Esophagus squamous epithelium (tissue), 5 donors: ENCODE data around the gene LPP. TPM values are rescaled to one million over a fixed set of nuclear protein-coding genes. Genes with fewer than 3 reads are reported as not detected.

Source experiments
- DNase-seq: peaks from one replicate; lab custom pipeline; 2025; lab: John Stamatoyannopoulos, UW
- H3K27ac ChIP-seq, 4 donors: fragments of 200-600 bp; sonication (generic); one replicate each; pipeline ENCODE4 v1.5.1; 2016 to 2019; ENCODE audit warnings: mild to moderate bottlenecking in 1 of 4
- H3K27me3 ChIP-seq, 4 donors: fragments of 200-600 bp; sonication (generic); 1 replicate in 3 of 4; 2 replicates in 1 of 4; pipeline versions ENCODE4 v1.5.1 to v1.6.0; 2017 to 2021; ENCODE audit warnings: antibody characterized with exemption in 1 of 4
- H3K36me3 ChIP-seq, 3 donors: fragments of 200-600 bp; sonication (generic); one replicate each; pipeline ENCODE4 v1.5.1; 2016 to 2019
- H3K4me1 ChIP-seq, 3 donors: fragments of 200-600 bp; sonication (generic); one replicate each; pipeline ENCODE4 v1.5.1; 2017 to 2019
- H3K4me3 ChIP-seq, 4 donors: fragments of 200-600 bp; sonication (generic); 1 replicate in 3 of 4; 2 replicates in 1 of 4; pipeline ENCODE4 v1.5.1; 2016 to 2019; ENCODE audit warnings: mild to moderate bottlenecking in 2 of 4, moderate library complexity in 1 of 4
- H3K9me3 ChIP-seq, 3 donors: fragments of 200-600 bp; sonication (generic); one replicate each; pipeline ENCODE4 v1.5.1; 2016 to 2019
- CTCF ChIP-seq, 6 experiments: fragments of 450-650 bp in 4 of 6; fragments of 200-600 bp in 2 of 6; sonication (generic) in 2 of 6; IDR thresholded peaks; one replicate each; pipeline ENCODE4 v1.5.1; 2016 to 2019; ENCODE audit warnings: antibody characterized with exemption in 6 of 6, mild to moderate bottlenecking in 4 of 6, moderate library complexity in 4 of 6
- POLR2A ChIP-seq, 4 donors: fragments of 450-650 bp; IDR thresholded peaks; one replicate each; pipeline ENCODE4 v1.6.1; 2017; ENCODE audit warnings: antibody characterized with exemption in 4 of 4, mild to moderate bottlenecking in 4 of 4, moderate library complexity in 3 of 4
- WGBS, 2 donors: methylation state at CpG; one replicate each; pipeline ENCODE4 v1.1.5; 2018; 5-methylcytosine and 5-hydroxymethylcytosine counted together
- intact Hi-C: fragments of 100-400 bp; cut with DNase I; formaldehyde crosslinking; loops from one replicate; pipeline ENCODE4 v1.15.0; 2022
- total RNA-seq, 4 donors: library from RNA; depleted of rRNA; stranded (reverse); fragments of >200 nt; gene quantifications; one replicate each; pipeline ENCODE4 v1.1.0, GENCODE V29; 2016
- donor health status: DM: yes; HTN: yes; CAD: no.

LPP gene
- total RNA-seq, 4 donors from 2014 or later = 41.4 to 369 (median 97.3) TPM

DNA sequence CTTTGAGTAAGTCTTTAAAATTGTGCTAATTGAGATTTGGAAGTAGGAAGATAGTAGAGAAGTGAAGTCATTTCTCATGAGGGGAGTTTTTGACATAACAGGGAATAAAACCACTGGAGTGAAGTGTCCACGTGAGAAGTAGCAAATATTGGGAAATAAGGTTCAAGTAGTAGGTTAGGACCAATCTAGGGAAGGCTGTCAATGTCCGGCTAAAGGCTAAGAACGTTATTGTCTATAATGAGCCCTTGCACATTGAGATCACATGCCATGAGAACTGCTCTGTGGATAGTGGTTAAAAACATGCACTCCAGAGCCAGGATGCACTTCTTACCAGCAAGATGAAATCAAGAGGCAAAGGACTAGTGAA lies 557.9 kb downstream of the LPP start:
- H3K27me3 ChIP-seq = no peaks in the 10 kb centered on the region
- no peak for DNase-seq
- peaks cover 0 to 8% (median 6%) of the 10 kb centered on the region in 3 donors for H3K4me1 ChIP-seq
- no peaks in the 10 kb centered on the region for H3K9me3 ChIP-seq
- H3K27ac ChIP-seq = peak overlapping the region in 2 of 4 donors; percentile 11 to 41
- 65 to 68% methylated on average over 3 of the region's 3 CpGs for WGBS, 2 donors
- H3K36me3 ChIP-seq = peaks cover 0 to 14% (median 0%) of the 10 kb centered on the region in 3 donors
- intact Hi-C loops = no loop called here
- H3K4me3 ChIP-seq = no peak overlapping the region
- TF ChIP-seq CTCF (IDR thresholded peaks at IDR 0.05) = no peak
- no peak for TF ChIP-seq POLR2A (IDR thresholded peaks at IDR 0.05)

DNA sequence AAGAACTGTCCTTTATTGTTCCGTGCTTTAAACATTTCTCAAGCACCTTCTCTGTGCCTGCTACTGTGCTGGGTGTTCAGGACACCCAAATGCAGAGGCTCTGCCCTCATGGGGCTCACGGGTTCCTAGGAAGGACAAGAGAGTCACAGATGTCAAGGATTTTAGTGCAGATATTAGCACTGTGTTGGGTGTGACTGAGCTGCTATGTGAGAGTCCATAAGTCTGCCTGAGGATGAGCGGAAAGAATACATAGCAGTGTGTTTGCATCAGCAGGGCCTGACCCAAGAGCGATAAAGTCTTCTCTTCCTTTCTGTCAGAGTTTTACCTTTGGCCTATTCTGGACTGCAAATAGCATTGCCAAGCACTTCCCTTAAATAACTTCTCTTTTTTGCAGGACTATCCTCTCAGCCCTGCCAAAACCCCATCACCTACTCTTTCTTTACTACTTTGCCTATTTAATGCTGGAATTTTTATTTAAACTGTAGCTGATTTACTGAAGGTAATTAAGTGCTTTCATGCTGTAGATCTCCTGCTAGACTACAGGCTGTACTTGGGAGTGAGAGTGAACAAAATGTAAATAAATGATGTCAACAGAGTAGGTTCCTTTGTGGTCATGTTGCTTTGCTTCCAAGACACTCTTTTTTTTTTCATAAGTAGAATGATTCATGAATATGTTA lies 558.4 kb downstream of the LPP start:
- TF ChIP-seq CTCF (IDR thresholded peaks at IDR 0.05) = no peak
- no peak for TF ChIP-seq POLR2A (IDR thresholded peaks at IDR 0.05)
- Histone ChIP-seq H3K36me3 (peaks cover 0 to 14% (median 0%) of the 10 kb centered on the region in 3 donors), H3K4me3 (no peak overlapping the region), H3K4me1 (peaks cover 0 to 8% (median 3%) of the 10 kb centered on the region in 3 donors), H3K27ac (peak overlapping the region in 2 of 4 donors; percentile 11 to 41), H3K27me3 (no peaks in the 10 kb centered on the region), H3K9me3 (no peaks in the 10 kb centered on the region)
- WGBS, 2 donors = 69 to 70% methylated on average over 4 of the region's 4 CpGs
- intact Hi-C loops = no loop called here
- DNase-seq = no peak

GRCh38 chr3:188712991-188713390 lies 559.0 kb downstream of the LPP start:
- Histone ChIP-seq H3K9me3 (no peaks in the 10 kb centered on the region), H3K27ac (no peak overlapping the region), H3K4me3 (no peak overlapping the region), H3K36me3 (peaks cover 0 to 14% (median 0%) of the 10 kb centered on the region in 3 donors), H3K4me1 (peaks cover 0 to 8% (median 3%) of the 10 kb centered on the region in 3 donors), H3K27me3 (no peaks in the 10 kb centered on the region)
- DNase-seq = no peak
- 60 to 79% methylated on average over 3 of the region's 3 CpGs for WGBS, 2 donors
- intact Hi-C loops = no loop called here
- TF ChIP-seq CTCF (IDR thresholded peaks at IDR 0.05) (no peak), POLR2A (IDR thresholded peaks at IDR 0.05) (no peak)

DNA sequence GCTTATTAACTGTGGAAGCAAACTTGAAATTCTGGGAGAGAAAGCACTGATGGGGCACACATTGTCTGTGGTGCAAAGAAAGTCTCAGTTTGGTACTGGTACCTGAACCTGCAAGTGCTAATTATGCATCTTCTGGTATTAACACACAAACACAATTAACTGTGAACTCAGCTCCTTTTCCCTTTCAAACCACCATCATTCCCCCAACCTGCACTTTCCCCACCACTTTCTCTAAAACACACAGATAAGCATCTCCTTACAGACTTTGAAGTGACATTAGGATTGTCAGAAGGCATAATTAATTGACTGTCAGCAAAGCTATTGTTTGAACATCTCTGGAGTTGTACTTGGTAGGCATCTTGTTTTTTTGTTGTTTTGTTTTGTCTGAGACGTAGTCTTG lies 565.6 kb downstream of the LPP start:
- no peaks in the 10 kb centered on the region for H3K27me3 ChIP-seq
- H3K36me3 ChIP-seq = no peaks in the 10 kb centered on the region
- TF ChIP-seq CTCF (IDR thresholded peaks at IDR 0.05) (no peak), POLR2A (IDR thresholded peaks at IDR 0.05) (no peak)
- DNase-seq = no peak
- WGBS, 2 donors = 91 to 100% methylated on average over 1 of the region's 1 CpG
- intact Hi-C loops = no loop called here
- H3K4me1 ChIP-seq = peaks cover 0 to 7% (median 3%) of the 10 kb centered on the region in 3 donors
- no peaks in the 10 kb centered on the region for H3K9me3 ChIP-seq
- H3K27ac ChIP-seq = no peak overlapping the region
- no peak overlapping the region for H3K4me3 ChIP-seq

- no peak for DNase-seq
- no peak overlapping the region for H3K27ac ChIP-seq
- no peaks in the 10 kb centered on the region for H3K9me3 ChIP-seq
- intact Hi-C loops = no loop called here
- H3K4me3 ChIP-seq = no peak overlapping the region
- no peaks in the 10 kb centered on the region for H3K36me3 ChIP-seq
- TF ChIP-seq CTCF (IDR thresholded peaks at IDR 0.05) = no peak
- TF ChIP-seq POLR2A (IDR thresholded peaks at IDR 0.05) = no peak
- H3K27me3 ChIP-seq = no peaks in the 10 kb centered on the region
- WGBS, 2 donors = 44 to 48% methylated on average over 3 of the region's 3 CpGs
- peaks cover 0 to 7% (median 3%) of the 10 kb centered on the region in 3 donors for H3K4me1 ChIP-seq
Measured at GRCh38 chr3:188720215-188720614, 566.3 kb downstream of the LPP start.
